ENCODE measurements around the gene ARHGEF17.

- no peak for TF ChIP-seq POLR2A (IDR thresholded peaks at IDR 0.05)
- no peak for TF ChIP-seq CTCF (IDR thresholded peaks at IDR 0.05 in 8 of 11, conservative IDR thresholded peaks at IDR 0.05 in 3 of 11)
Measured at GRCh38 chr11:73306069-73306841, 1.8 kb upstream of the ARHGEF17 start.

Data from spleen (tissue), 7 donors.